Glutamatergic neuron (in vitro differentiated cells): ENCODE measurements around the gene NYAP1. TPM values are rescaled to one million over a fixed set of nuclear protein-coding genes. Genes with fewer than 3 reads are reported as not detected.
"Not testable (repeated sequence)": the region's sequence is repeated elsewhere in the genome, so short reads cannot be mapped to it uniquely, and the experiment has no call there.

Experiments
- DNase-seq: peaks from one replicate; pipeline ENCODE4 v3.0.0; 2022
- H3K27ac Mint-ChIP-seq: one replicate; pipeline ENCODE4 v1.8.0; 2020; ENCODE audit warnings: mild to moderate bottlenecking, mixed read lengths, inconsistent platforms; ENCODE audit not compliant: unreplicated experiment
- H3K27me3 Mint-ChIP-seq: one replicate; pipeline ENCODE4 v1.8.0; 2020; ENCODE audit warnings: mild to moderate bottlenecking, moderate library complexity, mixed read lengths, inconsistent platforms; ENCODE audit not compliant: unreplicated experiment
- H3K36me3 Mint-ChIP-seq: one replicate; pipeline ENCODE4 v1.8.0; 2020; ENCODE audit warnings: mild to moderate bottlenecking, mixed read lengths, inconsistent platforms; ENCODE audit not compliant: unreplicated experiment
- H3K4me1 Mint-ChIP-seq: one replicate; pipeline ENCODE4 v1.8.0; 2020; ENCODE audit warnings: mild to moderate bottlenecking, low read depth, mixed read lengths, inconsistent platforms; ENCODE audit not compliant: unreplicated experiment
- H3K4me3 Mint-ChIP-seq: one replicate; pipeline ENCODE4 v1.8.0; 2020; ENCODE audit warnings: mild to moderate bottlenecking, mixed read lengths, inconsistent platforms; ENCODE audit not compliant: unreplicated experiment
- H3K9me3 Mint-ChIP-seq: one replicate; pipeline ENCODE4 v1.8.0; 2020; ENCODE audit warnings: mild to moderate bottlenecking, moderate library complexity, mixed read lengths, inconsistent platforms; ENCODE audit not compliant: unreplicated experiment
- total RNA-seq: library from RNA; stranded (reverse); fragmentation: NEBNext Ultra II Directional; extraction: Animal tissue kit (Norgen Biotek cat#: 25700); gene quantifications from one replicate; pipeline ENCODE4 v1.2.1, GENCODE V29; 2021; ENCODE audit not compliant: unreplicated experiment
- TF ChIP-seq, protein P1 (sequence below): fragments of 200-600 bp; sonication (generic); IDR thresholded peaks from one replicate; pipeline ENCODE4 v1.5.0; 2021; ENCODE audit not compliant: partially characterized antibody, unreplicated experiment

The NYAP1 gene
- total RNA-seq, 1 donor from 2014 or later, result 36.6 TPM

- Mint-ChIP-seq H3K4me3 (no peak overlapping the region), H3K36me3 (no peaks in the 10 kb centered on the region), H3K27ac (no peak overlapping the region), H3K4me1 (no peaks in the 10 kb centered on the region), H3K9me3 (no peaks in the 10 kb centered on the region), H3K27me3 (peaks cover 2% of the 10 kb centered on the region)
- TF ChIP-seq, protein P1, sequence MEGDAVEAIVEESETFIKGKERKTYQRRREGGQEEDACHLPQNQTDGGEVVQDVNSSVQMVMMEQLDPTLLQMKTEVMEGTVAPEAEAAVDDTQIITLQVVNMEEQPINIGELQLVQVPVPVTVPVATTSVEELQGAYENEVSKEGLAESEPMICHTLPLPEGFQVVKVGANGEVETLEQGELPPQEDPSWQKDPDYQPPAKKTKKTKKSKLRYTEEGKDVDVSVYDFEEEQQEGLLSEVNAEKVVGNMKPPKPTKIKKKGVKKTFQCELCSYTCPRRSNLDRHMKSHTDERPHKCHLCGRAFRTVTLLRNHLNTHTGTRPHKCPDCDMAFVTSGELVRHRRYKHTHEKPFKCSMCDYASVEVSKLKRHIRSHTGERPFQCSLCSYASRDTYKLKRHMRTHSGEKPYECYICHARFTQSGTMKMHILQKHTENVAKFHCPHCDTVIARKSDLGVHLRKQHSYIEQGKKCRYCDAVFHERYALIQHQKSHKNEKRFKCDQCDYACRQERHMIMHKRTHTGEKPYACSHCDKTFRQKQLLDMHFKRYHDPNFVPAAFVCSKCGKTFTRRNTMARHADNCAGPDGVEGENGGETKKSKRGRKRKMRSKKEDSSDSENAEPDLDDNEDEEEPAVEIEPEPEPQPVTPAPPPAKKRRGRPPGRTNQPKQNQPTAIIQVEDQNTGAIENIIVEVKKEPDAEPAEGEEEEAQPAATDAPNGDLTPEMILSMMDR, result no peak
- no peak for DNase-seq
Measured at GRCh38 chr7:100517305-100517704, 33.6 kb downstream of the NYAP1 start.

DNA sequence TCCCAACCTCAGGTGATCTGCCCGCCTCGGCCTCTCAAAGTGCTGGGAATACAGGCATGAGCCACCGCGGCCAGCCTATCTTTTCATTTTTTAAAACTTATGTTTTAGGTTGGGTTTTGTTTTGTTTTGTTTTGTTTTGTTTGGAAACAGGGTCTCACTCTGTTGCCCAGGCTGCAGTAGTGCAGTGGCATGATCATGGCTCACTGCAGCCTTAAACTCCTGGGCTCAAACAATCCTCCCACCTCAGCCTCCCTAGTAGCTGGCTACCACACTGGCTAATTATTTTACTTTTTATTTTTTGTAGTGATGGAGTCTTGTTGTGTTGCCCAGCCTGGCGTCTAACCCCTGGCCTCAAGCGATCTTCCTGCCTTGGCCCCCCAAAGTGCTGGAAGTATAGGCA, 35.9 kb downstream of the NYAP1 start:
- H3K9me3 Mint-ChIP-seq, result no peaks in the 10 kb centered on the region
- H3K4me3 Mint-ChIP-seq, result no peak overlapping the region
- peaks cover 2% of the 10 kb centered on the region for H3K27me3 Mint-ChIP-seq
- no peak for DNase-seq
- TF ChIP-seq, protein P1, result no peak
- no peak overlapping the region for H3K27ac Mint-ChIP-seq
- H3K4me1 Mint-ChIP-seq, result no peaks in the 10 kb centered on the region
- H3K36me3 Mint-ChIP-seq, result no peaks in the 10 kb centered on the region

GRCh38 chr7:100520138-100520537, 36.4 kb downstream of the NYAP1 start:
- no peak overlapping the region for H3K4me3 Mint-ChIP-seq
- peaks cover 2% of the 10 kb centered on the region for H3K27me3 Mint-ChIP-seq
- peaks cover 1% of the 10 kb centered on the region for H3K36me3 Mint-ChIP-seq
- DNase-seq, result no peak
- H3K9me3 Mint-ChIP-seq, result no peaks in the 10 kb centered on the region
- H3K27ac Mint-ChIP-seq, result no peak overlapping the region
- TF ChIP-seq, protein P1, result no peak
- no peaks in the 10 kb centered on the region for H3K4me1 Mint-ChIP-seq

GRCh38 chr7:100521076-100521475, 37.3 kb downstream of the NYAP1 start:
- Mint-ChIP-seq H3K27me3 (peaks cover 2% of the 10 kb centered on the region), H3K27ac (no peak overlapping the region), H3K36me3 (peaks cover 4% of the 10 kb centered on the region), H3K9me3 (no peaks in the 10 kb centered on the region), H3K4me1 (no peaks in the 10 kb centered on the region), H3K4me3 (no peak overlapping the region)
- no peak for DNase-seq
- TF ChIP-seq, protein P1, result no peak

GRCh38 chr7:100521909-100522593, 38.3 kb downstream of the NYAP1 start:
- not testable (repeated sequence) for H3K36me3 Mint-ChIP-seq, H3K4me1 Mint-ChIP-seq, H3K27me3 Mint-ChIP-seq, DNase-seq, H3K27ac Mint-ChIP-seq, H3K4me3 Mint-ChIP-seq, H3K9me3 Mint-ChIP-seq

DNA sequence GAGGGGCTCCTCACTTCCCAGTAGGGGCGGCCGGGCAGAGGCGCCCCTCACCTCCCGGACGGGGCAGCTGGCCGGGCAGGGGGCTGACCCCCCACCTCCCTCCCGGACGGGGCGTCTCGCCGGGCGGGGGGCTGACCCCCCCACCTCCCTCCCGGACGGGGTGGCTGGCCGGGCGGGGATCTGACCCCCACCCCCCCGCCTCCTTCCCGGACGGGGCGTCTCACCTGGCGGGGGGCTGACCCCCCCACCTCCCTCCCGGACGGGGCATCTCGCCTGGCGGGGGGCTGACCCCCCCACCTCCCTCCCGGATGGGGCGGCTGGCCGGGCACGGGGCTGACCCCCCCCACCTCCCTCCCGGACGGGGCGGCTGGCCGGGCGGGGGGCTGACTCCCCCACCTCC, 39.5 kb downstream of the NYAP1 start:
- not testable (repeated sequence) for H3K27ac Mint-ChIP-seq, H3K9me3 Mint-ChIP-seq, H3K4me3 Mint-ChIP-seq, H3K27me3 Mint-ChIP-seq, H3K4me1 Mint-ChIP-seq, H3K36me3 Mint-ChIP-seq
- peak; percentile 23 for DNase-seq

DNA sequence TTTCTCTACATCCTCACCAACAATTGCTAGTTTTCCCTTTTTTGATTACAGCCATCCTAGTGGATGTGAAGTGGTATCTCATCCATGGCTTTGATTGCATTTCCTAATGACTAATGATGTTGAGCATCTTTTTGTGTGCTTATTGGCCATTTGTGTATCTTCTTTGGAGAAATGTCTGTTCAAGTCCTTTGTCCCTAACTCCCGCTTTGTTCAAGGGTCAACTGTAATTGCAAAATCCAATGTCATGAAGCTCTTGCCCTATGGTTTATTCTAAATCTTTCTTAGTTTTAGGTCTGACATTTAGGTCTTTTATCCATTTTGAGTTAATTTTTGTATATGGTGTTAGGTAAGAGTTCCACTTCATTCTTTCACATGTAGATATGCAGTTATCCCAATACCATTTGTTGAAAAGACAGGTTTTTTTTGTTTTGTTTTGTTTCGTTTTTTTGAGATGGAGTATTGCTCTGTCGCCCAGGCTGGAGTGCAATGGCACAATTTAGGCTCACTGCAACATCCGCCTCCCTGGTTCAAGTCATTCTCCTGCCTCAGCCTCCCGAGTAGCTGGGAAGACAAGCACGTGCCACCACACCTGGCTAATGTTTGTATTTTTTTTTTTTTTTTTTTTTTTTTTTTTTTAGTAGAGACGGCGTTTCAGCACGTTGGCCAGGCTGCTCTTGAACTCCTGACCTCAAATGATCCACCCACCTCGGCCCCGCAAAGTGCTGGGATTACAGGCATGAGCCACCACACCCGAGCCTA, 44.6 kb downstream of the NYAP1 start:
- H3K27me3 Mint-ChIP-seq, H3K4me1 Mint-ChIP-seq, H3K27ac Mint-ChIP-seq, H3K36me3 Mint-ChIP-seq, DNase-seq, H3K9me3 Mint-ChIP-seq, H3K4me3 Mint-ChIP-seq: not testable (repeated sequence)
